HepG2 (cell line): ENCODE results near the gene MTF2. TPM values are rescaled to one million over a fixed set of nuclear protein-coding genes. Genes with fewer than 3 reads are reported as not detected.

Experiments used
- ATF2 ChIP-seq: sonication (generic); formaldehyde crosslinking; IDR thresholded peaks from 2 replicates; pipeline ENCODE4 v1.4.0; 2020; ENCODE audit warnings: missing genetic modification reagents
- FOXJ3 ChIP-seq: sonication (generic); formaldehyde crosslinking; IDR thresholded peaks from 2 replicates; pipeline ENCODE4 v1.4.0; 2020; ENCODE audit warnings: missing genetic modification reagents, mild to moderate bottlenecking, borderline replicate concordance
- HNF1A ChIP-seq, 2 experiments: sonication (generic) in 1 of 2; formaldehyde crosslinking in 1 of 2; IDR thresholded peaks; 2 replicates each; pipeline versions ENCODE4 v1.4.0 to v1.6.1; 2016 to 2020; ENCODE audit warnings: borderline replicate concordance in 1 of 2, low read depth in 1 of 2, mild to moderate bottlenecking in 1 of 2, missing genetic modification reagents in 1 of 2
- HOMEZ ChIP-seq: IDR thresholded peaks from 2 replicates; pipeline ENCODE4 v1.6.1; 2016; ENCODE audit warnings: low read depth
- MIER3 ChIP-seq: IDR thresholded peaks from 2 replicates; pipeline ENCODE4 v1.6.1; 2016; ENCODE audit warnings: missing compliant biosample characterization, borderline replicate concordance
- MTA1 ChIP-seq: sonication (generic); formaldehyde crosslinking; IDR thresholded peaks from 2 replicates; pipeline ENCODE4 v1.4.0; 2020; ENCODE audit warnings: missing genetic modification reagents, mild to moderate bottlenecking, borderline replicate concordance
- NFAT5 ChIP-seq: sonication (generic); formaldehyde crosslinking; IDR thresholded peaks from 2 replicates; pipeline ENCODE4 v1.4.0; 2020; ENCODE audit warnings: missing genetic modification reagents
- PAX8 ChIP-seq: sonication (generic); formaldehyde crosslinking; IDR thresholded peaks from 2 replicates; pipeline ENCODE4 v1.8.0; 2022; ENCODE audit warnings: mild to moderate bottlenecking, missing genetic modification reagents, borderline replicate concordance
- PPARG ChIP-seq: conservative IDR thresholded peaks from 2 replicates; pipeline ENCODE4 v1.6.1; 2016; ENCODE audit warnings: missing biosample characterization, missing genetic modification reagents
- RFXANK ChIP-seq: IDR thresholded peaks from 2 replicates; pipeline ENCODE4 v1.6.1; 2016
- SOX6 ChIP-seq, 2 experiments: fragments of 450-650 bp in 1 of 2; sonication (generic) in 1 of 2; formaldehyde crosslinking in 1 of 2; IDR thresholded peaks; 2 replicates each; pipeline versions ENCODE4 v1.4.0 to v1.6.1; 2017 to 2020; ENCODE audit warnings: antibody characterized with exemption in 1 of 2, mild to moderate bottlenecking in 1 of 2, missing genetic modification reagents in 1 of 2
- SRY ChIP-seq: sonication (generic); formaldehyde crosslinking; IDR thresholded peaks from 2 replicates; pipeline ENCODE4 v1.8.0; 2022; ENCODE audit warnings: mild to moderate bottlenecking, missing genetic modification reagents
- ZFP36L1 ChIP-seq: sonication (generic); formaldehyde crosslinking; IDR thresholded peaks from 2 replicates; pipeline ENCODE4 v1.8.0; 2022; ENCODE audit warnings: mild to moderate bottlenecking, missing genetic modification reagents, moderate library complexity
- ZNF343 ChIP-seq: sonication (generic); formaldehyde crosslinking; IDR thresholded peaks from 2 replicates; pipeline ENCODE4 v1.4.0; 2020; ENCODE audit warnings: mild to moderate bottlenecking, missing genetic modification reagents
- ZNF552 ChIP-seq: sonication (generic); formaldehyde crosslinking; IDR thresholded peaks from 2 replicates; pipeline ENCODE4 v1.9.0; 2022; ENCODE audit warnings: missing genetic modification reagents, mild to moderate bottlenecking, borderline replicate concordance
- ZNF879 ChIP-seq: sonication (generic); formaldehyde crosslinking; IDR thresholded peaks from 2 replicates; pipeline ENCODE4 v1.8.1; 2023; ENCODE audit warnings: missing genetic modification reagents
- polyA plus RNA-seq, 8 experiments: library from polyadenylated mRNA; depleted of rRNA in 3 of 8; stranded (reverse) in 7 of 8; unstranded in 1 of 8; fragments of >200 nt; fragmentation: Illumina TruSeq in 4 of 8; extraction: Trizol in 4 of 8; gene quantifications; 2 replicates each; pipeline versions ENCODE4 v1.2.1 to v1.2.3, GENCODE V29; 2011 to 2016; ENCODE audit warnings: low read depth in 4 of 8, missing spikeins in 1 of 8, mixed read lengths in 1 of 8; ENCODE audit not compliant: insufficient read depth in 1 of 8
- total RNA-seq, 5 experiments: library from RNA; depleted of rRNA; stranded (reverse); fragments of >200 nt; fragmentation: Illumina TruSeq; extraction: Trizol; gene quantifications; 2 replicates each; pipeline ENCODE4 v1.2.3, GENCODE V29; 2016; ENCODE audit warnings: low read depth in 1 of 5

The MTF2 gene
- total and polyA plus RNA-seq, 2 of the 13 experiments (the other 11 are each of a cell fraction or from before 2014, with no cell fraction given), result 48.7 to 53.9 TPM

GRCh38 chr1:93078986-93079654 is at the start of gene MTF2 (continued):
- TF ChIP-seq ATF2 (CRISPR knock-in tag), result peak; percentile 98
- no peak for TF ChIP-seq ZNF879 (CRISPR knock-in tag)
- peak; percentile 99 for TF ChIP-seq ZFP36L1 (CRISPR knock-in tag)
- peak; percentile 99 for TF ChIP-seq SRY (CRISPR knock-in tag)
- TF ChIP-seq MIER3 (CRISPR knock-in tag), result peak; percentile 99
- TF ChIP-seq PAX8 (CRISPR knock-in tag), result no peak; the same call in 1 of the 2 replicates
- TF ChIP-seq PPARG, result peak; percentile 80; the same call in 1 of the 2 replicates
- TF ChIP-seq RFXANK (CRISPR knock-in tag), result peak; percentile 84; the same call in 1 of the 2 replicates
- TF ChIP-seq ZNF343, result peak; percentile 88
- peak; percentile 99 for TF ChIP-seq HOMEZ
- TF ChIP-seq SOX6 (IDR thresholded peaks at IDR 0.05), result no peak
- peak; percentile 99 for TF ChIP-seq SOX6 (CRISPR knock-in tag; IDR thresholded peaks at IDR 0.05)
- TF ChIP-seq MTA1, result peak; percentile 100
- TF ChIP-seq ZNF552 (CRISPR knock-in tag), result peak; percentile 99
- TF ChIP-seq FOXJ3 (CRISPR knock-in tag), result peak; percentile 93
- TF ChIP-seq HNF1A (IDR thresholded peaks at IDR 0.05; ENCODE audit: low read depth), result peak; percentile 73; the same call in 1 of the 2 replicates
- peak; percentile 94 for TF ChIP-seq HNF1A (CRISPR knock-in tag; IDR thresholded peaks at IDR 0.05; ENCODE audit: borderline replicate concordance)
- peak; percentile 97 for TF ChIP-seq NFAT5 (CRISPR knock-in tag)
